SK-N-SH treated with all-trans-retinoic acid at 6 μM for 48 hours (cell line): ENCODE results near the gene MIA3.

ENCODE experiments used
- ATAC-seq: fragments of 200-7000 bp; cut with Tn5 transposase; 3 replicates; pipeline ENCODE4 v1.9.1; 2020; ENCODE audit warnings: mild to moderate bottlenecking, moderate library complexity
- ARNTL ChIP-seq: fragments of 450-650 bp; formaldehyde crosslinking; IDR thresholded peaks from 2 replicates; pipeline ENCODE4 v1.5.0; 2020; ENCODE audit warnings: low read depth, mild to moderate bottlenecking, moderate library complexity, borderline replicate concordance
- BACH2 ChIP-seq: fragments of 250-450 bp; sonication (Bioruptor Pico); IDR thresholded peaks from 2 replicates; pipeline ENCODE4 v1.9.0; 2021; ENCODE audit warnings: mild to moderate bottlenecking, borderline replicate concordance
- CREB5 ChIP-seq: fragments of 250-450 bp; sonication (Bioruptor Pico); IDR thresholded peaks from 2 replicates; pipeline ENCODE4 v1.5.1; 2020; ENCODE audit warnings: low read depth, mild to moderate bottlenecking, moderate library complexity
- CSDC2 ChIP-seq: fragments of 250-450 bp; sonication (Bioruptor Pico); IDR thresholded peaks from 2 replicates; pipeline ENCODE4 v1.5.0; 2020; ENCODE audit warnings: mild to moderate bottlenecking, moderate library complexity
- CSRNP3 ChIP-seq: fragments of 250-450 bp; sonication (Bioruptor Pico); IDR thresholded peaks from 2 replicates; pipeline ENCODE4 v1.5.1; 2021; ENCODE audit warnings: mild to moderate bottlenecking, moderate library complexity
- ESRRG ChIP-seq: fragments of 250-450 bp; sonication (Bioruptor Pico); IDR thresholded peaks from 2 replicates; pipeline ENCODE4 v1.6.1; 2021; ENCODE audit warnings: mild to moderate bottlenecking
- GLIS3 ChIP-seq: fragments of 250-450 bp; sonication (Bioruptor Pico); IDR thresholded peaks from 2 replicates; pipeline ENCODE4 v1.5.0; 2020; ENCODE audit warnings: mild to moderate bottlenecking, moderate library complexity
- ISL1 ChIP-seq: fragments of 250-450 bp; sonication (Bioruptor Pico); IDR thresholded peaks from 2 replicates; pipeline ENCODE4 v2.1.2; 2022; ENCODE audit warnings: mild to moderate bottlenecking, moderate library complexity
- OSR1 ChIP-seq: fragments of 250-450 bp; sonication (Bioruptor Pico); IDR thresholded peaks from 2 replicates; pipeline ENCODE4 v1.8.0; 2022; ENCODE audit warnings: moderate library complexity, mild to moderate bottlenecking, inconsistent platforms
- PATZ1 ChIP-seq: fragments of 250-450 bp; sonication (Bioruptor Pico); IDR thresholded peaks from 2 replicates; pipeline ENCODE4 v1.8.0; 2020; ENCODE audit warnings: mild to moderate bottlenecking, moderate library complexity, borderline replicate concordance
- POU6F1 ChIP-seq: fragments of 250-450 bp; sonication (Bioruptor Pico); IDR thresholded peaks from 2 replicates; pipeline ENCODE4 v1.8.0; 2021; ENCODE audit warnings: low read depth, mild to moderate bottlenecking, moderate library complexity, borderline replicate concordance
- PPARA ChIP-seq: fragments of 250-450 bp; sonication (Bioruptor Pico); IDR thresholded peaks from 2 replicates; pipeline ENCODE4 v1.5.0; 2020; ENCODE audit warnings: mild to moderate bottlenecking, borderline replicate concordance
- RARB ChIP-seq: fragments of 250-450 bp; sonication (Bioruptor Pico); IDR thresholded peaks from 2 replicates; pipeline ENCODE4 v1.8.0; 2021; ENCODE audit warnings: mild to moderate bottlenecking, moderate library complexity
- TCF4 ChIP-seq: fragments of 250-450 bp; sonication (Bioruptor Pico); IDR thresholded peaks from 2 replicates; pipeline ENCODE4 v1.8.0; 2021; ENCODE audit warnings: mild to moderate bottlenecking, moderate library complexity, borderline replicate concordance
- TOX ChIP-seq: fragments of 250-450 bp; sonication (Bioruptor Pico); IDR thresholded peaks from 2 replicates; pipeline ENCODE4 v1.8.0; 2021; ENCODE audit warnings: mild to moderate bottlenecking, moderate library complexity, borderline replicate concordance
- TSHZ2 ChIP-seq: fragments of 250-450 bp; sonication (Bioruptor Pico); IDR thresholded peaks from 2 replicates; pipeline ENCODE4 v1.5.0; 2020; ENCODE audit warnings: mild to moderate bottlenecking, moderate library complexity
- ZC3H10 ChIP-seq: fragments of 250-450 bp; sonication (Bioruptor Pico); IDR thresholded peaks from 2 replicates; pipeline ENCODE4 v1.5.1; 2021; ENCODE audit warnings: mild to moderate bottlenecking, moderate library complexity
- ZFP30 ChIP-seq: fragments of 450-650 bp; formaldehyde crosslinking; IDR thresholded peaks from 2 replicates; pipeline ENCODE4 v1.5.0; 2022; ENCODE audit warnings: mild to moderate bottlenecking, moderate library complexity
- ZNF565 ChIP-seq: fragments of 450-650 bp; formaldehyde crosslinking; conservative IDR thresholded peaks from 2 replicates; pipeline ENCODE4 v1.5.0; 2020; ENCODE audit warnings: low read depth, mild to moderate bottlenecking, moderate library complexity
- ZNF70 ChIP-seq: fragments of 450-650 bp; formaldehyde crosslinking; IDR thresholded peaks from 2 replicates; pipeline ENCODE4 v1.5.0; 2020; ENCODE audit warnings: mild to moderate bottlenecking, moderate library complexity
- ZNF8 ChIP-seq: fragments of 450-650 bp; formaldehyde crosslinking; IDR thresholded peaks from 2 replicates; pipeline ENCODE4 v1.5.0; 2020; ENCODE audit warnings: mild to moderate bottlenecking, moderate library complexity

The MIA3 gene

GRCh38 chr1:222617367-222617951 lies 438 bp upstream of the MIA3 start:
- ATAC-seq = peak; percentile 96
- TF ChIP-seq ZC3H10 (CRISPR knock-in tag) (no peak), CREB5 (CRISPR knock-in tag) (no peak), ZNF565 (CRISPR knock-in tag) (no peak), ESRRG (CRISPR knock-in tag) (no peak), ARNTL (CRISPR knock-in tag) (no peak), PATZ1 (CRISPR knock-in tag) (no peak), POU6F1 (CRISPR knock-in tag) (no peak), TOX (CRISPR knock-in tag) (no peak), ZNF8 (no peak), CSDC2 (CRISPR knock-in tag) (no peak), RARB (no peak)

GRCh38 chr1:222618880-222619596 lies 1.1 kb downstream of the MIA3 start:
- ATAC-seq = peak; percentile 58
- TF ChIP-seq ZNF8 (no peak), PATZ1 (CRISPR knock-in tag) (no peak), CSDC2 (CRISPR knock-in tag) (no peak), TCF4 (no peak), TOX (CRISPR knock-in tag) (no peak), ZFP30 (CRISPR knock-in tag) (no peak), PPARA (no peak), TSHZ2 (CRISPR knock-in tag) (no peak), ZC3H10 (CRISPR knock-in tag) (no peak), POU6F1 (CRISPR knock-in tag) (no peak), ZNF70 (no peak), OSR1 (no peak), BACH2 (CRISPR knock-in tag) (no peak), CREB5 (CRISPR knock-in tag) (no peak), GLIS3 (CRISPR knock-in tag) (no peak), ISL1 (CRISPR knock-in tag) (no peak), CSRNP3 (CRISPR knock-in tag) (no peak)
